ENCODE results near the gene PPP1R27. TPM values are rescaled to one million over a fixed set of nuclear protein-coding genes. Genes with fewer than 3 reads are reported as not detected.

PPP1R27 gene
- total RNA-seq, 1 donor: not detected

- Histone ChIP-seq H3K79me2 (ENCODE audit: insufficient read depth, low read length) (peaks cover 73% of the 10 kb centered on the region), H3K9me3 (ENCODE audit: low read depth, low read length) (no peaks in the 10 kb centered on the region), H3K27ac (ENCODE audit: low read depth, low read length) (peak overlapping the region; percentile 14), H3K36me3 (ENCODE audit: insufficient read depth, low read length) (peaks cover 55% of the 10 kb centered on the region), H2AFZ (ENCODE audit: low read length) (no peak overlapping the region), H3K4me1 (ENCODE audit: insufficient read depth, low read length) (peaks cover 31% of the 10 kb centered on the region), H3K27me3 (ENCODE audit: insufficient read depth, low read length) (no peaks in the 10 kb centered on the region), H3K4me3 (ENCODE audit: insufficient read depth, low read length) (no peak overlapping the region), H4K20me1 (ENCODE audit: insufficient read depth, low read length) (peaks cover 47% of the 10 kb centered on the region), H3K4me2 (ENCODE audit: insufficient read depth, low read length) (peak overlapping the region; percentile 89)
- DNase-seq (ENCODE audit: insufficient read length, low spot score, missing footprints): peak; percentile 68
- TF ChIP-seq, protein P1, sequence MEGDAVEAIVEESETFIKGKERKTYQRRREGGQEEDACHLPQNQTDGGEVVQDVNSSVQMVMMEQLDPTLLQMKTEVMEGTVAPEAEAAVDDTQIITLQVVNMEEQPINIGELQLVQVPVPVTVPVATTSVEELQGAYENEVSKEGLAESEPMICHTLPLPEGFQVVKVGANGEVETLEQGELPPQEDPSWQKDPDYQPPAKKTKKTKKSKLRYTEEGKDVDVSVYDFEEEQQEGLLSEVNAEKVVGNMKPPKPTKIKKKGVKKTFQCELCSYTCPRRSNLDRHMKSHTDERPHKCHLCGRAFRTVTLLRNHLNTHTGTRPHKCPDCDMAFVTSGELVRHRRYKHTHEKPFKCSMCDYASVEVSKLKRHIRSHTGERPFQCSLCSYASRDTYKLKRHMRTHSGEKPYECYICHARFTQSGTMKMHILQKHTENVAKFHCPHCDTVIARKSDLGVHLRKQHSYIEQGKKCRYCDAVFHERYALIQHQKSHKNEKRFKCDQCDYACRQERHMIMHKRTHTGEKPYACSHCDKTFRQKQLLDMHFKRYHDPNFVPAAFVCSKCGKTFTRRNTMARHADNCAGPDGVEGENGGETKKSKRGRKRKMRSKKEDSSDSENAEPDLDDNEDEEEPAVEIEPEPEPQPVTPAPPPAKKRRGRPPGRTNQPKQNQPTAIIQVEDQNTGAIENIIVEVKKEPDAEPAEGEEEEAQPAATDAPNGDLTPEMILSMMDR (IDR thresholded peaks at IDR 0.05; ENCODE audit: extremely low read depth, low read depth, low read length): no peak
Observed at GRCh38 chr17:81863123-81863675, 28.3 kb upstream of the PPP1R27 start.

- Histone ChIP-seq H2AFZ (ENCODE audit: low read length) (peak overlapping the region; percentile 74), H3K36me3 (ENCODE audit: insufficient read depth, low read length) (peaks cover 59% of the 10 kb centered on the region)
Observed at GRCh38 chr17:81860756-81861568, 26.1 kb upstream of the PPP1R27 start.

GRCh38 chr17:81859906-81860755, 25.3 kb upstream of the PPP1R27 start, which contains the start of gene P4HB:
P4HB (minus strand) TSS chr17:81860535; CDS start chr17:81860471, 64 bp downstream.
- Histone ChIP-seq H3K4me2 (ENCODE audit: insufficient read depth, low read length) (peak within 1 kb of the TSS; percentile 98), H3K27ac (ENCODE audit: low read depth, low read length) (peak within 1 kb of the TSS; percentile 97), H3K36me3 (ENCODE audit: insufficient read depth, low read length) (peaks cover 59% of the 10 kb centered on the region), H3K4me3 (ENCODE audit: insufficient read depth, low read length) (peak within 1 kb of the TSS; percentile 84), H3K4me1 (ENCODE audit: insufficient read depth, low read length) (peaks cover 31% of the 10 kb centered on the region), H3K9me3 (ENCODE audit: low read depth, low read length) (no peaks in the 10 kb centered on the region), H3K79me2 (ENCODE audit: insufficient read depth, low read length) (peaks cover 89% of the 10 kb centered on the region), H4K20me1 (ENCODE audit: insufficient read depth, low read length) (peaks cover 44% of the 10 kb centered on the region), H2AFZ (ENCODE audit: low read length) (peak within 1 kb of the TSS; percentile 74), H3K27me3 (ENCODE audit: insufficient read depth, low read length) (no peaks in the 10 kb centered on the region)
- peak; percentile 87 for DNase-seq (ENCODE audit: insufficient read length, low spot score, missing footprints)
- TF ChIP-seq, protein P1 (IDR thresholded peaks at IDR 0.05; ENCODE audit: extremely low read depth, low read depth, low read length): no peak

More at GRCh38 chr17:81860756-81861568, 26.1 kb upstream of the PPP1R27 start:
- Histone ChIP-seq H3K4me3 (ENCODE audit: insufficient read depth, low read length) (peak overlapping the region; percentile 81), H3K9me3 (ENCODE audit: low read depth, low read length) (no peaks in the 10 kb centered on the region), H4K20me1 (ENCODE audit: insufficient read depth, low read length) (peaks cover 42% of the 10 kb centered on the region), H3K4me1 (ENCODE audit: insufficient read depth, low read length) (peaks cover 31% of the 10 kb centered on the region), H3K4me2 (ENCODE audit: insufficient read depth, low read length) (peak overlapping the region; percentile 89), H3K27me3 (ENCODE audit: insufficient read depth, low read length) (no peaks in the 10 kb centered on the region), H3K27ac (ENCODE audit: low read depth, low read length) (peak overlapping the region; percentile 97), H3K79me2 (ENCODE audit: insufficient read depth, low read length) (peaks cover 89% of the 10 kb centered on the region)
- TF ChIP-seq, protein P1 (IDR thresholded peaks at IDR 0.05; ENCODE audit: extremely low read depth, low read depth, low read length): no peak
- peak; percentile 100 for DNase-seq (ENCODE audit: insufficient read length, low spot score, missing footprints)

All from osteoblast (primary cell).